Kidney (tissue), 14 donors: ENCODE results near the gene SORT1. TPM values are rescaled to one million over a fixed set of nuclear protein-coding genes. Genes with fewer than 3 reads are reported as not detected.

Source experiments
- DNase-seq, 5 donors: peaks; one replicate each; pipeline ENCODE4 v3.0.0-alpha.2; 2013 to 2020
- FAIRE-seq: peaks from 2 replicates; lab custom pipeline; 2012; peaks lifted over from hg19 to GRCh38; lab: Jason Lieb, UNC
- H3K27ac ChIP-seq, 2 donors: one replicate each; pipeline ENCODE4 v1.7.0; 2013; ENCODE audit warnings: low read depth in 2 of 2, low read length in 2 of 2, inconsistent platforms in 1 of 2
- H3K27me3 ChIP-seq: one replicate; pipeline ENCODE4 v1.7.1; 2013; ENCODE audit warnings: low read length, inconsistent platforms; ENCODE audit not compliant: control insufficient read depth, insufficient read depth
- H3K36me3 ChIP-seq, 3 donors: one replicate each; pipeline versions ENCODE4 v1.7.0 to v1.7.1; 2013; ENCODE audit warnings: low read length in 3 of 3, control low read depth in 1 of 3, inconsistent platforms in 1 of 3; ENCODE audit not compliant: insufficient read depth in 3 of 3, control insufficient read depth in 2 of 3
- H3K4me1 ChIP-seq, 3 donors: one replicate each; pipeline versions ENCODE4 v1.7.0 to v1.7.1; 2013; ENCODE audit warnings: low read length in 3 of 3, inconsistent platforms in 1 of 3, low read depth in 1 of 3; ENCODE audit not compliant: control insufficient read depth in 2 of 3, insufficient read depth in 2 of 3
- H3K4me3 ChIP-seq, 3 donors: one replicate each; pipeline versions ENCODE4 v1.7.0 to v1.8.1; 2013; ENCODE audit warnings: low read length in 3 of 3, control low read depth in 1 of 3, inconsistent platforms in 1 of 3
- H3K9ac ChIP-seq, 3 donors: one replicate each; pipeline versions ENCODE4 v1.7.0 to v1.7.1; 2013; ENCODE audit warnings: low read length in 3 of 3, control low read depth in 1 of 3, inconsistent platforms in 1 of 3
- H3K9me3 ChIP-seq, 3 donors: one replicate each; pipeline versions ENCODE4 v1.7.0 to v1.7.1; 2013; ENCODE audit warnings: low read length in 3 of 3, control low read depth in 1 of 3, inconsistent platforms in 1 of 3; ENCODE audit not compliant: control insufficient read depth in 2 of 3, insufficient read depth in 1 of 3
- intact Hi-C: fragments of 100-400 bp; cut with DNase I; formaldehyde crosslinking; loops from one replicate; pipeline ENCODE4 v1.11.1; 2022
- polyA plus RNA-seq: library from polyadenylated mRNA; stranded (reverse); fragments of 350-450 nt; fragmentation: Illumina TruSeq; extraction: RNeasy Lipid Tissue Mini Kit (QIAGEN cat#74804); gene quantifications from one replicate; pipeline ENCODE4 v1.2.3, GENCODE V29; 2014; ENCODE audit warnings: low read depth, low replicate concordance; ENCODE audit not compliant: insufficient read depth
- total RNA-seq: library from RNA; stranded (reverse); fragmentation: NEBNext Ultra II Directional; extraction: Animal tissue kit (Norgen Biotek cat#: 25700); gene quantifications from one replicate; pipeline ENCODE4 v1.2.1, GENCODE V29; 2021
- TF ChIP-seq, protein P1 (sequence below): IDR thresholded peaks from 3 replicates; pipeline ENCODE4 v1.5.1; 2012; ENCODE audit warnings: mild to moderate bottlenecking, moderate library complexity, borderline replicate concordance; ENCODE audit not compliant: insufficient read depth; ENCODE audit errors: extremely low read depth
- donor health status: control.
- donor health status: control.
- donor health status: control.
- donor health status: control.
- donor health status: control.
- donor health status: DM: yes; HTN: yes; CAD: no.
- donor health status: Normal renal cell carcinoma (clear cell type).

Gene SORT1
- total and polyA plus RNA-seq, 2 donors from 2014 or later: 33.5 to 169 TPM

DNA sequence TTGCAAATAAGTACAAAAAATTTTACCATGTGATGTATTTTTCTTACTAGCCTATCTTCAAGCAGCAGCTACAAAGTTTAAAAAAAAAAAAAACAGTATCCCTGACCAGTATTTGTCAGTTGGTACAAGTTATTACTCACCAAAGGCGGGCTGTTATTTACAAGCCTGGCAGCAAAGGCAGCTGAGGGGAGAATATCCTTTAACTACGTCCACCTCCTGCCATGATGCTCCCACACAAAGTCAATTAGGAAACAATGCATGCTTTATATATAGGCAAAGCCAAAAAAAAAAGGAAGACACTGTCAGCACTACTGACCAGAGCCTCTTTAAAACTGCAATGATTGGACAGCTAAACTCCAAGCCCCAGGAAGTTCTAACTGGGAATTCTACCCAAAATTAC is 14.8 kb upstream of the SORT1 start:
- Histone ChIP-seq H3K9me3 (no peaks in the 10 kb centered on the region), H3K36me3 (peaks cover 16 to 56% (median 37%) of the 10 kb centered on the region in 3 donors), H3K27ac (no peak overlapping the region), H3K4me1 (no peaks in the 10 kb centered on the region), H3K9ac (no peak overlapping the region), H3K27me3 (no peaks in the 10 kb centered on the region), H3K4me3 (no peak overlapping the region)
- FAIRE-seq (no peak), DNase-seq (no peak)
- intact Hi-C loops: no loop called here
- TF ChIP-seq, protein P1, sequence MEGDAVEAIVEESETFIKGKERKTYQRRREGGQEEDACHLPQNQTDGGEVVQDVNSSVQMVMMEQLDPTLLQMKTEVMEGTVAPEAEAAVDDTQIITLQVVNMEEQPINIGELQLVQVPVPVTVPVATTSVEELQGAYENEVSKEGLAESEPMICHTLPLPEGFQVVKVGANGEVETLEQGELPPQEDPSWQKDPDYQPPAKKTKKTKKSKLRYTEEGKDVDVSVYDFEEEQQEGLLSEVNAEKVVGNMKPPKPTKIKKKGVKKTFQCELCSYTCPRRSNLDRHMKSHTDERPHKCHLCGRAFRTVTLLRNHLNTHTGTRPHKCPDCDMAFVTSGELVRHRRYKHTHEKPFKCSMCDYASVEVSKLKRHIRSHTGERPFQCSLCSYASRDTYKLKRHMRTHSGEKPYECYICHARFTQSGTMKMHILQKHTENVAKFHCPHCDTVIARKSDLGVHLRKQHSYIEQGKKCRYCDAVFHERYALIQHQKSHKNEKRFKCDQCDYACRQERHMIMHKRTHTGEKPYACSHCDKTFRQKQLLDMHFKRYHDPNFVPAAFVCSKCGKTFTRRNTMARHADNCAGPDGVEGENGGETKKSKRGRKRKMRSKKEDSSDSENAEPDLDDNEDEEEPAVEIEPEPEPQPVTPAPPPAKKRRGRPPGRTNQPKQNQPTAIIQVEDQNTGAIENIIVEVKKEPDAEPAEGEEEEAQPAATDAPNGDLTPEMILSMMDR: no peak

DNA sequence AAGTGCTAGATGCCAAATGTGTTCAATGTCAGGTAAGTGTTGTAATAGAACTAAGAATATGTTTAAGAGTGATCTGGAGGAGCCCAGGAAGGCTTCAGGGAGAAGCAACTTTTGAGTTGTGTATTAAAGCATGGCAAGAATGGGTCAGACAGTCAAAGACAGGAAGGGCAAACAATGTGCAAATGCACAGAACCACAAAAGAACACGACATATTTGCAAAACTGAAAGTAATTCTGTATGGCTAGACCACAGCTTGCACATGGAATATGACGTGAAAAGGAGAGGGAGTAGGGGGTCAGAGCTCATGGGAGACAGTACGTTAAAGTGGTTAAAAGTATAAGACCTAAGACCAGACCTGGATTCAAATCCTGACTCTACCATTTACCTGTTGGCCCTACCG is 7.1 kb upstream of the SORT1 start:
- Histone ChIP-seq H3K9me3 (no peaks in the 10 kb centered on the region), H3K27ac (no peak overlapping the region), H3K4me3 (no peak overlapping the region), H3K4me1 (no peaks in the 10 kb centered on the region), H3K36me3 (peaks cover 0 to 23% (median 21%) of the 10 kb centered on the region in 3 donors), H3K9ac (no peak overlapping the region), H3K27me3 (no peaks in the 10 kb centered on the region)
- TF ChIP-seq, protein P1: no peak
- intact Hi-C loops: loop anchor here (10.0 kb wide), 1 partner anchor 130 kb away; no protein-coding TSS in a partner anchor
- DNase-seq (no peak), FAIRE-seq (no peak)

DNA sequence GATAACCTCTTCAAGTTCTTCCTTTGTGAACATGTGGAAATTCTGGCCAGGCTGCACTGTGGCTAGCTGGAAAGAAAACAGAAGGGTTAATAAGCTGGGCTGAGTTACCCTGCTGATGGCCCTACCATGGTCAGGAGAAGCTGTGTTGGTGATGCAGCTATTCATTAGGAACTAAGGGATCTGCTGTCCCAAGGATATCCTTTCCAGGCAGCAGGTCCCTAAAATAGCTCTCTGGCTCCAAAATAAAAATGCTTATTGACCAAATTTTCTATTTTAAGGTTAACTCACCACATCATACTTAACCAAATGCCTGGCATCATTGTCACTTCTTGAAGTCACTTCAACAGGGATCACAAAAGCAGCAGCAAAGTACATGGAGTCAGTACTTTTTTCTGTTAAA is 4.3 kb upstream of the SORT1 start:
- no peaks in the 10 kb centered on the region for H3K27me3 ChIP-seq
- peaks cover 0 to 6% (median 5%) of the 10 kb centered on the region in 3 donors for H3K4me1 ChIP-seq
- TF ChIP-seq, protein P1: no peak
- intact Hi-C loops: loop anchor here (10.0 kb wide), 1 partner anchor 127 kb away; no protein-coding TSS in a partner anchor
- H3K9ac ChIP-seq: no peak overlapping the region
- no peaks in the 10 kb centered on the region for H3K9me3 ChIP-seq
- H3K27ac ChIP-seq: no peak overlapping the region
- H3K36me3 ChIP-seq: peaks cover 0 to 16% (median 11%) of the 10 kb centered on the region in 3 donors
- DNase-seq: no peak
- FAIRE-seq: no peak
- no peak overlapping the region for H3K4me3 ChIP-seq

DNA sequence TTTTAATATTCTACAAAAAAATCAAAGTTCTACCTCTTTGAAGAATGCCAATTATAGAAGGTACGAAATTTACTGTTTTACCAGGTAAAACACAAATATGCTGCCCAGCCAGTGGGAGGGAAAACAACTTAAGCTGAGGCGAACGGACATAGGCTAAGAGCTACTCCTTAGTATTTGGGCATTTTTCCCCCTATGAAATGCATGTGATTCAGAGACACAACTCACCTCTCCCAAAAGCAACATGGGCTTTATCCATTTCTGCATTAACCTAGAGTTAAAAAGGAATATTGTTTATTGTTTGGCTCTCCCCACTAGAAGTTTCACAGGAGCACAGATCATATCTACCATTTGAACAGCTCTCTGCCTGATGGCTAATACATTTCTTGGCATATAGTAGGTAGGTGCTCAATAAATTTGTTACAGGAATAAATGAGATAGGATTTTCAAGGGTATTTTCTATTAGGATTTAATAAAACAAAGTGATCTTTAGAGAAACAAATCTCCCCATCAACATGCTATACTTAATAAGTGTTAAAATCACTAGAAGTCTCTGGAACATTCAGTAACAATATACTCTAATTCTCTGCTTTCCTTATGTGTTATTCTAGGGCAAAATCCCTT is 2.4 kb upstream of the SORT1 start:
- no peaks in the 10 kb centered on the region for H3K9me3 ChIP-seq
- TF ChIP-seq, protein P1: no peak
- no peaks in the 10 kb centered on the region for H3K27me3 ChIP-seq
- H3K27ac ChIP-seq: no peak overlapping the region
- no peak overlapping the region for H3K4me3 ChIP-seq
- intact Hi-C loops: loop anchor here (10.0 kb wide), 1 partner anchor 125 kb away; no protein-coding TSS in a partner anchor
- peaks cover 0 to 13% (median 6%) of the 10 kb centered on the region in 3 donors for H3K36me3 ChIP-seq
- DNase-seq: no peak
- no peak overlapping the region for H3K9ac ChIP-seq
- peaks cover 6 to 10% (median 10%) of the 10 kb centered on the region in 3 donors for H3K4me1 ChIP-seq
- no peak for FAIRE-seq
